K562 (cell line): Measurements from ENCODE around the gene CCDC92. TPM values are rescaled to one million over a fixed set of nuclear protein-coding genes. Genes with fewer than 3 reads are reported as not detected.

ENCODE experiments used
- ADNP ChIP-seq: fragments of 200-800 bp; sonication (Bioruptor generic); IDR thresholded peaks from 2 replicates; pipeline ENCODE4 v1.6.1; 2016; ENCODE audit warnings: missing genetic modification characterization, missing compliant biosample characterization
- ARHGAP35 ChIP-seq: fragments of 450-650 bp; IDR thresholded peaks from 2 replicates; pipeline ENCODE4 v1.6.1; 2018; ENCODE audit not compliant: partially characterized antibody
- ARID2 ChIP-seq: fragments of 450-650 bp; IDR thresholded peaks from 2 replicates; pipeline ENCODE4 v1.6.1; 2017; ENCODE audit warnings: antibody characterized with exemption, mild to moderate bottlenecking
- ARID4B ChIP-seq: sonication (generic); formaldehyde crosslinking; IDR thresholded peaks from 2 replicates; pipeline ENCODE4 v1.8.0; 2022; ENCODE audit warnings: mild to moderate bottlenecking, missing genetic modification reagents
- CTBP1 ChIP-seq: fragments of 450-650 bp; IDR thresholded peaks from 2 replicates; pipeline ENCODE4 v1.6.1; 2016; ENCODE audit warnings: borderline replicate concordance
- FOXJ2 ChIP-seq: fragments of 200-800 bp; sonication (Bioruptor generic); IDR thresholded peaks from 2 replicates; pipeline ENCODE4 v1.6.1; 2016; ENCODE audit warnings: missing genetic modification characterization, missing compliant biosample characterization
- GTF2F1 ChIP-seq: IDR thresholded peaks from 2 replicates; pipeline ENCODE4 v1.6.1; 2011; ENCODE audit warnings: low read depth, low read length, improper control_type of control experiment
- HDGF ChIP-seq: fragments of 450-650 bp; IDR thresholded peaks from 2 replicates; pipeline ENCODE4 v1.6.1; 2016
- HINFP ChIP-seq: fragments of 450-650 bp; conservative IDR thresholded peaks from 2 replicates; pipeline ENCODE4 v1.6.1; 2016; ENCODE audit warnings: missing genetic modification characterization, low read depth, mild to moderate bottlenecking, control low read depth, missing compliant biosample characterization
- KHSRP ChIP-seq: fragments of 450-650 bp; IDR thresholded peaks from 2 replicates; pipeline ENCODE4 v1.6.1; 2017
- L3MBTL2 ChIP-seq: fragments of 450-650 bp; IDR thresholded peaks from 2 replicates; pipeline ENCODE4 v1.6.1; 2016; ENCODE audit warnings: mild to moderate bottlenecking, moderate library complexity
- LARP7 ChIP-seq: fragments of 450-650 bp; IDR thresholded peaks from 2 replicates; pipeline ENCODE4 v1.6.1; 2016
- MAZ ChIP-seq, 2 experiments: fragments of 450-650 bp in 1 of 2; sonication (generic) in 1 of 2; formaldehyde crosslinking; IDR thresholded peaks in 1 of 2; conservative IDR thresholded peaks in 1 of 2; 2 replicates each; pipeline versions ENCODE4 v1.4.0 to v1.5.0; 2020; ENCODE audit warnings: mild to moderate bottlenecking in 1 of 2, missing genetic modification reagents in 1 of 2
- NONO ChIP-seq, 2 experiments: fragments of 200-400 bp in 1 of 2; fragments of 450-650 bp in 1 of 2; formaldehyde crosslinking in 1 of 2; IDR thresholded peaks; 2 replicates each; pipeline ENCODE4 v1.6.1; 2017; ENCODE audit warnings: low read depth in 2 of 2, mild to moderate bottlenecking in 2 of 2, moderate library complexity in 2 of 2, low read length in 1 of 2
- PTTG1 ChIP-seq: fragments of 450-650 bp; IDR thresholded peaks from 2 replicates; pipeline ENCODE4 v1.6.1; 2016; ENCODE audit warnings: low read depth, mild to moderate bottlenecking, missing genetic modification characterization, missing compliant biosample characterization
- PURB ChIP-seq: sonication (generic); formaldehyde crosslinking; IDR thresholded peaks from 2 replicates; pipeline ENCODE4 v1.9.0; 2021; ENCODE audit warnings: low read depth, mild to moderate bottlenecking, missing genetic modification reagents
- SMARCB1 ChIP-seq: IDR thresholded peaks from 2 replicates; pipeline ENCODE4 v1.6.1; 2011; ENCODE audit warnings: improper control_type of control experiment, low read depth; ENCODE audit not compliant: insufficient read length
- SMARCE1 ChIP-seq: fragments of 450-650 bp; IDR thresholded peaks from 2 replicates; pipeline ENCODE4 v1.7.1; 2016; ENCODE audit warnings: mild to moderate bottlenecking
- USF1 ChIP-seq: sonication (generic); formaldehyde crosslinking; IDR thresholded peaks from 2 replicates; pipeline ENCODE4 v1.9.0; 2022; ENCODE audit warnings: mild to moderate bottlenecking, missing genetic modification reagents
- ZBTB1 ChIP-seq: sonication (generic); formaldehyde crosslinking; IDR thresholded peaks from 2 replicates; pipeline ENCODE4 v1.8.1; 2023; ENCODE audit warnings: missing genetic modification reagents, low read depth, mild to moderate bottlenecking, borderline replicate concordance
- ZBTB7A ChIP-seq: IDR thresholded peaks from 2 replicates; pipeline ENCODE4 v1.6.1; 2011; ENCODE audit warnings: low read depth, mild to moderate bottlenecking, low read length, moderate library complexity, borderline replicate concordance; ENCODE audit not compliant: control insufficient read depth
- ZFX ChIP-seq: sonication (generic); formaldehyde crosslinking; IDR thresholded peaks from 2 replicates; pipeline ENCODE4 v1.8.0; 2022; ENCODE audit warnings: mild to moderate bottlenecking, missing genetic modification reagents, moderate library complexity
- polyA plus RNA-seq, 8 experiments: library from polyadenylated mRNA; depleted of rRNA in 4 of 8; stranded (reverse) in 5 of 8; unstranded in 3 of 8; fragments of >200 nt; fragmentation: Nextera tagmentation in 2 of 8; fragmentation: Illumina TruSeq in 1 of 8; extraction: Ambion mirVana in 2 of 8; extraction: Trizol in 1 of 8; gene quantifications; 2 replicates each; pipeline versions ENCODE4 v1.2.1 to v1.2.3, GENCODE V29; 2011 to 2014; ENCODE audit warnings: inconsistent platforms in 1 of 8, missing spikeins in 1 of 8
- total RNA-seq, 7 experiments: library from RNA; depleted of rRNA in 6 of 7; stranded (reverse); fragments of >200 nt in 6 of 7; fragmentation: Illumina TruSeq in 2 of 7; extraction: Trizol in 2 of 7; gene quantifications; 2 replicates each; pipeline versions ENCODE4 v1.2.1 to v1.2.3, GENCODE V29; 2011 to 2021; ENCODE audit warnings: low replicate concordance in 1 of 7

Gene CCDC92
- total and polyA plus RNA-seq, 9 of the 15 experiments (the other 6 are each of a cell fraction or from before 2014, with no cell fraction given): 0.27 to 5.9 (median 2.1) TPM

- no peak for TF ChIP-seq HINFP (tag)
- no peak for TF ChIP-seq SMARCB1
- TF ChIP-seq HDGF: no peak
- peak; percentile 18; the same call in 1 of the 2 replicates for TF ChIP-seq L3MBTL2
- no peak for TF ChIP-seq ARHGAP35
- TF ChIP-seq PTTG1 (tag): no peak
- no peak for TF ChIP-seq ARID4B (CRISPR knock-in tag)
- TF ChIP-seq KHSRP: no peak
- peak; percentile 69; the same call in 1 of the 2 replicates for TF ChIP-seq ZBTB7A
- TF ChIP-seq ARID2: no peak
- TF ChIP-seq LARP7: no peak
- TF ChIP-seq CTBP1: peak; percentile 77
- TF ChIP-seq FOXJ2 (tag): no peak
- no peak for TF ChIP-seq GTF2F1
- TF ChIP-seq ADNP (tag): no peak
- TF ChIP-seq NONO (IDR thresholded peaks at IDR 0.05; ENCODE audit: low read depth in 2 of 2, low read length in 1 of 2): no peak
- no peak for TF ChIP-seq PURB (CRISPR knock-in tag)
- peak; percentile 61; the same call in 1 of the 2 replicates for TF ChIP-seq SMARCE1
- no peak for TF ChIP-seq ZBTB1 (CRISPR knock-in tag)
- peak in 1 of 2 experiments; percentile 17; a peak in 1 of 4 replicates for TF ChIP-seq MAZ (CRISPR knock-in tag; conservative IDR thresholded peaks at IDR 0.05 in 1 of 2, IDR thresholded peaks at IDR 0.05 in 1 of 2)
- TF ChIP-seq USF1 (CRISPR knock-in tag): no peak
- peak; percentile 35 for TF ChIP-seq ZFX (CRISPR knock-in tag)
These were observed 1.1 kb upstream of the CCDC92 start (continued) for GRCh38 chr12:123973552-123974341.
